Measurements from ENCODE around the gene CCL17.

DNA sequence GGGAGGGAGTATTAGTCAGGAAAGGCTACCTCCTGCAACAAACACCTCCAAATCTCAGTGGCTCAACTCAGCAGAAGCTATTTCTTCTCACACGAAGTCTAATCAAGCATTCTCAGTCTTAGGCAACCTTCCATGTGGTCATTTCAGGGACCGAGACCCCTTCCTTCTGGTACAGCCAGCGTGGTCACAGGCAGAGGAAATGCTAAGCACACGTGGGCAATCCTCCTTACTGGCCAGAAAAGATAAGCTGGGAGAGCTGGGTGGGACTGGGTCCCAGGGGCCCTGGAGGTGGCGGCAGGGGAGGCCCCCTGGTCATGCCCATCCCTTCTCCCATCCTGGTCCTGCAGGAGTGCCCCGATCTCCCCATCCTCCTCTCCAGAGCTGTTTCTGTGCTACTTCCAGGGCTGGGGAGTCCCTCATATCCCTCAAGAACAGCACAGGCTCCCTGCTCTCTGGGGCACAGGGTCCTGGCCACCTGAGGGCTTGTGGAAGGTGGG is 38.0 kb upstream of the CCL17 start:
- TF ChIP-seq, protein P1, sequence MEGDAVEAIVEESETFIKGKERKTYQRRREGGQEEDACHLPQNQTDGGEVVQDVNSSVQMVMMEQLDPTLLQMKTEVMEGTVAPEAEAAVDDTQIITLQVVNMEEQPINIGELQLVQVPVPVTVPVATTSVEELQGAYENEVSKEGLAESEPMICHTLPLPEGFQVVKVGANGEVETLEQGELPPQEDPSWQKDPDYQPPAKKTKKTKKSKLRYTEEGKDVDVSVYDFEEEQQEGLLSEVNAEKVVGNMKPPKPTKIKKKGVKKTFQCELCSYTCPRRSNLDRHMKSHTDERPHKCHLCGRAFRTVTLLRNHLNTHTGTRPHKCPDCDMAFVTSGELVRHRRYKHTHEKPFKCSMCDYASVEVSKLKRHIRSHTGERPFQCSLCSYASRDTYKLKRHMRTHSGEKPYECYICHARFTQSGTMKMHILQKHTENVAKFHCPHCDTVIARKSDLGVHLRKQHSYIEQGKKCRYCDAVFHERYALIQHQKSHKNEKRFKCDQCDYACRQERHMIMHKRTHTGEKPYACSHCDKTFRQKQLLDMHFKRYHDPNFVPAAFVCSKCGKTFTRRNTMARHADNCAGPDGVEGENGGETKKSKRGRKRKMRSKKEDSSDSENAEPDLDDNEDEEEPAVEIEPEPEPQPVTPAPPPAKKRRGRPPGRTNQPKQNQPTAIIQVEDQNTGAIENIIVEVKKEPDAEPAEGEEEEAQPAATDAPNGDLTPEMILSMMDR (IDR thresholded peaks at IDR 0.05; ENCODE audit: low read depth, low read length), result no peak
- no peak for TF ChIP-seq POLR2A (IDR thresholded peaks at IDR 0.05; ENCODE audit: extremely low read depth, insufficient read length)
- TF ChIP-seq, protein P2, sequence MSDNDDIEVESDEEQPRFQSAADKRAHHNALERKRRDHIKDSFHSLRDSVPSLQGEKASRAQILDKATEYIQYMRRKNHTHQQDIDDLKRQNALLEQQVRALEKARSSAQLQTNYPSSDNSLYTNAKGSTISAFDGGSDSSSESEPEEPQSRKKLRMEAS (IDR thresholded peaks at IDR 0.05; ENCODE audit: low read depth, low read length), result peak; percentile 66

Data from NB4 (cell line).